MM.1S (cell line): ENCODE results near the gene SLC6A13.
A peak's percentile ranks its signal among the peaks of the same experiment; 100 is the strongest.

Source experiments
- DNase-seq: peaks from one replicate; pipeline ENCODE4 v3.0.0-alpha.2; 2015
- H2AFZ ChIP-seq: fragments of 300-600 bp; sonication (generic); 2 replicates; pipeline ENCODE4 v1.6.0; 2016; ENCODE audit warnings: antibody characterized with exemption, low read length
- H3F3A ChIP-seq: fragments of 300-600 bp; sonication (generic); 2 replicates; pipeline ENCODE4 v1.6.1; 2016; ENCODE audit warnings: mild to moderate bottlenecking, antibody characterized with exemption, low read length, moderate library complexity, mixed read lengths; ENCODE audit not compliant: insufficient read depth
- H3K27ac ChIP-seq: fragments of 300-600 bp; sonication (generic); 2 replicates; pipeline ENCODE4 v1.5.1; 2016; ENCODE audit warnings: mild to moderate bottlenecking, low read length
- H3K27me3 ChIP-seq: fragments of 300-600 bp; sonication (generic); replicated peaks from 2 replicates; pipeline ENCODE4 v1.6.0; 2016; ENCODE audit warnings: low read length; ENCODE audit not compliant: insufficient read depth
- H3K36me3 ChIP-seq: fragments of 300-600 bp; sonication (generic); replicated peaks from 2 replicates; pipeline ENCODE4 v1.6.1; 2016; ENCODE audit warnings: mild to moderate bottlenecking, low read length, mixed read lengths; ENCODE audit not compliant: insufficient read depth
- H3K4me1 ChIP-seq: fragments of 300-600 bp; sonication (generic); 2 replicates; pipeline ENCODE4 v1.6.1; 2016; ENCODE audit warnings: low read length, mixed read lengths
- H3K4me2 ChIP-seq: fragments of 300-600 bp; sonication (generic); 2 replicates; pipeline ENCODE4 v1.6.0; 2016; ENCODE audit warnings: low read depth, low read length
- H3K4me3 ChIP-seq: fragments of 300-600 bp; sonication (generic); 2 replicates; pipeline ENCODE4 v1.5.1; 2016; ENCODE audit warnings: low read length, mixed read lengths
- H3K79me2 ChIP-seq: fragments of 300-600 bp; sonication (generic); 2 replicates; pipeline ENCODE4 v1.6.1; 2016; ENCODE audit warnings: mixed run types, low read length, mixed read lengths
- H3K9ac ChIP-seq: fragments of 300-600 bp; sonication (generic); 2 replicates; pipeline ENCODE4 v1.6.1; 2016; ENCODE audit warnings: low read length, mixed read lengths
- H3K9me2 ChIP-seq: fragments of 300-600 bp; sonication (generic); replicated peaks from 2 replicates; pipeline ENCODE4 v1.6.1; 2016; ENCODE audit warnings: mild to moderate bottlenecking, low read length, mixed read lengths; ENCODE audit not compliant: insufficient read depth
- H3K9me3 ChIP-seq: fragments of 300-600 bp; sonication (generic); replicated peaks from 2 replicates; pipeline ENCODE4 v1.6.1; 2016; ENCODE audit warnings: mild to moderate bottlenecking, low read length, mixed read lengths; ENCODE audit not compliant: insufficient read depth
- H4K20me1 ChIP-seq: fragments of 300-600 bp; sonication (generic); 2 replicates; pipeline ENCODE4 v1.6.1; 2016; ENCODE audit warnings: mild to moderate bottlenecking, low read length, moderate library complexity, mixed read lengths; ENCODE audit not compliant: insufficient read depth
- CTCF ChIP-seq: fragments of 300-600 bp; sonication (generic); IDR thresholded peaks from 2 replicates; pipeline ENCODE4 v1.5.1; 2016; ENCODE audit warnings: antibody characterized with exemption, low read length, mixed read lengths
- EZH2 ChIP-seq: fragments of 300-600 bp; sonication (generic); optimal IDR thresholded peaks from 2 replicates; pipeline ENCODE3; 2017; ENCODE audit warnings: low read depth, mild to moderate bottlenecking, antibody characterized with exemption, low read length, mixed read lengths
- EZH2phosphoT487 ChIP-seq: fragments of 300-600 bp; sonication (generic); IDR thresholded peaks from 2 replicates; pipeline ENCODE4 v1.6.1; 2018; ENCODE audit warnings: antibody characterized with exemption, low read length

The SLC6A13 gene

GRCh38 chr12:206746-207440, 55.7 kb downstream of the SLC6A13 start:
- Histone ChIP-seq H3K36me3 (no peaks in the 10 kb centered on the region), H3K27ac (no peak overlapping the region), H3K79me2 (no peaks in the 10 kb centered on the region), H3K9me3 (no peaks in the 10 kb centered on the region), H2AFZ (no peak overlapping the region), H3K4me1 (no peaks in the 10 kb centered on the region; the same call in 1 of the 2 replicates), H3K4me3 (no peak overlapping the region), H3K4me2 (0 out of 2 replicates have a peak overlapping the region, but pooled peaks have one; percentile 0), H3K9me2 (no peaks in the 10 kb centered on the region), H4K20me1 (no peaks in the 10 kb centered on the region), H3K9ac (no peak overlapping the region), H3F3A (no peaks in the 10 kb centered on the region), H3K27me3 (peaks cover 15% of the 10 kb centered on the region)
- no peak for DNase-seq
- no peak for TF ChIP-seq EZH2phosphoT487
- TF ChIP-seq EZH2 = no peak
- no peak for TF ChIP-seq CTCF

- no peaks in the 10 kb centered on the region for H3K36me3 ChIP-seq
- no peak for TF ChIP-seq EZH2phosphoT487
- no peak for TF ChIP-seq CTCF
- no peak for TF ChIP-seq EZH2
These were observed 57.6 kb downstream of the SLC6A13 start for GRCh38 chr12:205026-205425.

GRCh38 chr12:204261-204678, 58.4 kb downstream of the SLC6A13 start:
- Histone ChIP-seq H2AFZ (no peak overlapping the region), H3F3A (no peaks in the 10 kb centered on the region), H3K27me3 (peaks cover 37% of the 10 kb centered on the region), H4K20me1 (no peaks in the 10 kb centered on the region), H3K9me2 (no peaks in the 10 kb centered on the region), H3K79me2 (no peaks in the 10 kb centered on the region), H3K27ac (no peak overlapping the region), H3K36me3 (no peaks in the 10 kb centered on the region), H3K9me3 (no peaks in the 10 kb centered on the region), H3K9ac (no peak overlapping the region), H3K4me1 (no peaks in the 10 kb centered on the region; the same call in 1 of the 2 replicates), H3K4me2 (no peak overlapping the region), H3K4me3 (no peak overlapping the region)
- DNase-seq = no peak
- TF ChIP-seq EZH2phosphoT487 (no peak), EZH2 (no peak), CTCF (no peak)

More at GRCh38 chr12:205026-205425, 57.6 kb downstream of the SLC6A13 start:
- H3K4me1 ChIP-seq = no peaks in the 10 kb centered on the region; the same call in 1 of the 2 replicates
- H3K79me2 ChIP-seq = no peaks in the 10 kb centered on the region
- no peak overlapping the region for H3K27ac ChIP-seq
- H3K9me2 ChIP-seq = no peaks in the 10 kb centered on the region
- H3F3A ChIP-seq = no peaks in the 10 kb centered on the region
- H3K9me3 ChIP-seq = no peaks in the 10 kb centered on the region
- no peak overlapping the region for H3K9ac ChIP-seq
- no peak overlapping the region for H3K4me2 ChIP-seq
- peaks cover 31% of the 10 kb centered on the region for H3K27me3 ChIP-seq
- no peak overlapping the region for H3K4me3 ChIP-seq
- H2AFZ ChIP-seq = no peak overlapping the region
- no peak for DNase-seq
- no peaks in the 10 kb centered on the region for H4K20me1 ChIP-seq
